ENCODE measurements around the gene ZNF318.
A peak's percentile ranks its signal among the peaks of the same experiment; 100 is the strongest.
"Not testable (repeated sequence)": the region's sequence is repeated elsewhere in the genome, so short reads cannot be mapped to it uniquely, and the experiment has no call there.

The ZNF318 gene
- long read RNA-seq, donor 1, full-length matches to known transcripts, result 1 of 6 reads
- long read RNA-seq, donor 1, partial matches to known transcripts, result 5 of 6 reads
- long read RNA-seq, donor 1, other reads (novel, unspliced or antisense), result 0 of 6 reads
- long read RNA-seq, donor 2, result 0 reads
- long read RNA-seq, donor 3, result 0 reads
- long read RNA-seq, donor 4, partial matches to known transcripts, result 24 of 24 reads
- long read RNA-seq, donor 4, other reads (novel, unspliced or antisense), result 0 of 24 reads
- long read RNA-seq, donor 5, result 0 reads
- long read RNA-seq, donor 6, full-length matches to known transcripts, result 4 of 4 reads
- long read RNA-seq, donor 6, partial matches to known transcripts, result 0 of 4 reads
- long read RNA-seq, donor 6, other reads (novel, unspliced or antisense), result 0 of 4 reads
- long read RNA-seq, donor 7, full-length matches to known transcripts, result 2 of 14 reads
- long read RNA-seq, donor 7, partial matches to known transcripts, result 12 of 14 reads
- long read RNA-seq, donor 7, other reads (novel, unspliced or antisense), result 0 of 14 reads
- long read RNA-seq, donor 8, full-length matches to known transcripts, result 2 of 2 reads
- long read RNA-seq, donor 8, partial matches to known transcripts, result 0 of 2 reads
- long read RNA-seq, donor 8, other reads (novel, unspliced or antisense), result 0 of 2 reads

GRCh38 chr6:43369174-43370002 is at the start of gene ZNF318:
ZNF318 (minus strand) TSS chr6:43369647; CDS start chr6:43369365, 282 bp downstream.
- peak; percentile 98 for DNase-seq

- no peak for DNase-seq
Observed at GRCh38 chr6:43416935-43417334, 47.5 kb upstream of the ZNF318 start.

- DNase-seq, result not testable (repeated sequence)
Observed at GRCh38 chr6:43415275-43415674, 45.8 kb upstream of the ZNF318 start.

GRCh38 chr6:43413002-43413401 is 43.6 kb upstream of the ZNF318 start:
- no peak for DNase-seq

- DNase-seq, result no peak
Observed at GRCh38 chr6:43412541-43412940, 43.1 kb upstream of the ZNF318 start.

- DNase-seq, result not testable (repeated sequence)
Observed at GRCh38 chr6:43410776-43411175, 41.3 kb upstream of the ZNF318 start.

GRCh38 chr6:43408259-43408658 is 38.8 kb upstream of the ZNF318 start:
- DNase-seq, result no peak

- no peak for DNase-seq
Observed at GRCh38 chr6:43407296-43407695, 37.8 kb upstream of the ZNF318 start.

GRCh38 chr6:43405354-43405753 is 35.9 kb upstream of the ZNF318 start:
- no peak for DNase-seq

- no peak for DNase-seq
Observed at GRCh38 chr6:43402820-43403219, 33.4 kb upstream of the ZNF318 start.

- no peak for DNase-seq
Observed at GRCh38 chr6:43401730-43402129, 32.3 kb upstream of the ZNF318 start.

GRCh38 chr6:43399932-43400487 is 30.6 kb upstream of the ZNF318 start:
- no peak for DNase-seq

- no peak for DNase-seq
Observed at GRCh38 chr6:43396408-43397149, 27.1 kb upstream of the ZNF318 start.

- no peak for DNase-seq
Observed at GRCh38 chr6:43395776-43396175, 26.3 kb upstream of the ZNF318 start.

- DNase-seq, result no peak
Observed at GRCh38 chr6:43394982-43395381, 25.5 kb upstream of the ZNF318 start.

GRCh38 chr6:43393602-43394001 is 24.2 kb upstream of the ZNF318 start:
- no peak for DNase-seq

- DNase-seq, result not testable (repeated sequence)
Observed at GRCh38 chr6:43393133-43393532, 23.7 kb upstream of the ZNF318 start.

- DNase-seq, result no peak
Observed at GRCh38 chr6:43391440-43392031, 22.1 kb upstream of the ZNF318 start.

GRCh38 chr6:43390753-43391439 is 21.4 kb upstream of the ZNF318 start:
- DNase-seq, result not testable (repeated sequence)

- no peak for DNase-seq
Observed at GRCh38 chr6:43389730-43390295, 20.4 kb upstream of the ZNF318 start.

Data from right kidney (tissue), 9 donors.